Activated CD8-positive, alpha-beta T cell treated with anti-CD3 and anti-CD28 coated beads for 36 hours (primary cell): ENCODE measurements around the gene PAQR6. TPM values are rescaled to one million over a fixed set of nuclear protein-coding genes. Genes with fewer than 3 reads are reported as not detected.

Experiments used
- ATAC-seq: fragments of 200-7000 bp; cut with Tn5 transposase; one replicate; pipeline ENCODE4 v1.10.0; 2021; ENCODE audit warnings: mild to moderate bottlenecking, moderate library complexity
- CTCF ChIA-PET: fragments of 350-600 bp; sonication (Branson Sonifier 250); formaldehyde crosslinking; loops from one replicate; lab custom pipeline; 2021; ENCODE audit warnings: antibody characterized with exemption; lab: Charles Lee
- POLR2A ChIA-PET: fragments of 350-600 bp; sonication (Branson Sonifier 250); formaldehyde crosslinking; loops from one replicate; lab custom pipeline; 2021; ENCODE audit warnings: antibody characterized with exemption; lab: Charles Lee
- DNase-seq: peaks from one replicate; pipeline ENCODE4 v3.0.0-alpha.2; 2020
- H3K27ac Mint-ChIP-seq: one replicate; pipeline ENCODE4 v1.8.0; 2021; ENCODE audit warnings: mild to moderate bottlenecking, mixed read lengths
- H3K27me3 Mint-ChIP-seq: one replicate; pipeline ENCODE4 v1.8.0; 2021; ENCODE audit warnings: mixed read lengths
- H3K36me3 Mint-ChIP-seq: one replicate; pipeline ENCODE4 v1.8.0; 2021; ENCODE audit warnings: low read depth, mixed read lengths
- H3K4me1 Mint-ChIP-seq: one replicate; pipeline ENCODE4 v1.8.0; 2021; ENCODE audit warnings: low read depth, mixed read lengths
- H3K4me3 Mint-ChIP-seq: one replicate; pipeline ENCODE4 v1.8.0; 2021; ENCODE audit warnings: mild to moderate bottlenecking, moderate library complexity, mixed read lengths
- H3K9me3 Mint-ChIP-seq: one replicate; pipeline ENCODE4 v1.8.0; 2021; ENCODE audit warnings: mixed read lengths
- CTCF ChIP-seq: fragments of 200-600 bp; IDR thresholded peaks from one replicate; pipeline ENCODE4 v1.8.0; 2022; ENCODE audit warnings: antibody characterized with exemption, mild to moderate bottlenecking
- intact Hi-C: fragments of 100-400 bp; cut with micrococcal nuclease; formaldehyde crosslinking; loops from one replicate; pipeline ENCODE4 v1.10.0; 2022
- total RNA-seq, 2 experiments: library from RNA; stranded (reverse); gene quantifications; one replicate each; pipeline ENCODE4 v1.2.3, GENCODE V29; 2021

PAQR6 gene
- total RNA-seq, 2 experiments from 2014 or later: 4.7 to 5.0 TPM

DNA sequence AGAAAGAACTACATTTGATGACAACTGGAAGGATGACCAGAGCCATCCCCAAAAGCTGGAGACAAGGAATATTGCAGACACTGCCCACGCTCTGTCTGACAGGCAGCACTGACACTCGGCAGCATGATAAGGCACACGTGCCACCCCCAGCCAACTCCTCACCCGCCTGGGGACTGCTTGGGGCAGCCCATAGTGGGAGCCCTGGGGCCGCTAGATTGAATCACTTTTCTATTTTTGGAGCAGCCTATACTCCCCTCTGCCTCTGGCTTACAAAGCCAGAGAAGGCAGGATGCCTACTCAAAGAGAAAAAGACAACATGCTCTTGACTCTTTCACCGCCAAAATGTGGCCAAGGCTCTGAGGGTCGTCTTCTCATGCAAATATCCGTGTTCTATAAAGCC is 33.4 kb upstream of the PAQR6 start:
- peaks cover 32% of the 10 kb centered on the region for H3K4me1 Mint-ChIP-seq
- CTCF ChIA-PET: interaction anchor here (1.3 to 6.1 kb wide), 9 partner anchors 9 to 150 kb away, joined by 3 to 37 read pairs (median 8); partner anchors contain the start of gene CCT3
- intact Hi-C loops: loop anchor here (2.0 kb wide), 1 partner anchor 56 kb away; no protein-coding TSS in a partner anchor

DNA sequence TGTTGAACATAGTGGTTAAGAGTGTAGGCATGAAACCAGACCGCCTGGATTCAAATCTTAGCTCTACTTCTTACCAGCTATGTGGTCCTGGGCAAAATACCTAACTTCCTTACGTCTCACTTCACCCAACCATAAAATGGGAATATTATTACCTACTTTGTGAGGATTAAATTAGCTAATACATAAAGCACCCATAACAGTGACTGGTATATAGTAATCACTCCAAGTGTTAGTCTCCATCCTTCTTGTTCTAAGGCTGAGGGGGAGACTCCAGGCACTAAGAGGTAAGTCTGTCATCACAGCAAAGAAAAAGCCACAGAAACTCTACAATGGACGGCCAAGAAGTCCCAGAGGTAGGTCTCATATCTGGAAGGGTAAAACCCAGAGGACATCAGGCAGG is 32.0 kb upstream of the PAQR6 start:
- Mint-ChIP-seq H3K9me3 (no peaks in the 10 kb centered on the region), H3K27me3 (no peaks in the 10 kb centered on the region), H3K36me3 (peaks cover 54% of the 10 kb centered on the region), H3K27ac (peak overlapping the region; percentile 7), H3K4me1 (peaks cover 31% of the 10 kb centered on the region), H3K4me3 (peak overlapping the region; percentile 99)
- CTCF ChIA-PET: interaction anchor here (1.0 to 6.1 kb wide), 11 partner anchors 19 to 189 kb away, joined by 3 to 37 read pairs (median 3); partner anchors contain the start of genes CCT3 and VHLL
- intact Hi-C loops: loop anchor here (2.0 kb wide), 1 partner anchor 57 kb away; no protein-coding TSS in a partner anchor
- ATAC-seq (no peak), DNase-seq (no peak)
- TF ChIP-seq CTCF: no peak
- POLR2A ChIA-PET: interaction anchor here (1.0 to 5.1 kb wide), 8 partner anchors 8 to 395 kb away, joined by 3 to 50 read pairs (median 8); partner anchors contain the start of genes CCT3, GLMP and TSACC

More for the DNA sequence above, 33.4 kb upstream of the PAQR6 start:
- Mint-ChIP-seq H3K9me3 (no peaks in the 10 kb centered on the region), H3K27me3 (no peaks in the 10 kb centered on the region), H3K4me3 (peak overlapping the region; percentile 99), H3K27ac (peak overlapping the region; percentile 94), H3K36me3 (peaks cover 44% of the 10 kb centered on the region)
- no peak for TF ChIP-seq CTCF
- DNase-seq (peak; percentile 83), ATAC-seq (peak; percentile 74)
- POLR2A ChIA-PET: interaction anchor here (0.6 to 5.1 kb wide), 21 partner anchors 9 to 221 kb away, joined by 3 to 50 read pairs (median 5); partner anchors contain the start of genes CCT3, GLMP and TSACC

DNA sequence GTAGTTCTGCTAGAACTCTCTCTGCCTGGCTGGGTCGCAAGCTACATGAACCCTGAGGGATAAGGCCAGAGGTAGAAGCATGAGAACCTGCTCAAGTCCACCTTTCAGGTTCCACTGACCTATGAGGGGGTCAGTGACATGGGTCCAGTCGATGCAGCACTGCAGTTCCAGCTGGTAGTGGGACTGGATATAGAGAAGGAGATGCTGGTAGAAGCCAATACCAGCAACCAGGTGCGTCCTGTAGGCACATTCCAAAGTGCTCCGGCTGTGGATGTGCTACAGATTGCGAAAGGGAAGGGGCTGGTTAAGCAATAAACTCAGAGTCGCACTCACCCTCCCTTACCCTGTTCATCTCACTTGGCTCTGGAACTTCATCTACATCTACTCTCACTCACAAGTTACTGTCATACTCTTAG is 29.1 kb upstream of the PAQR6 start:
- H3K36me3 Mint-ChIP-seq: peaks cover 67% of the 10 kb centered on the region
- TF ChIP-seq CTCF: no peak

GRCh38 chr1:156276532-156276931 is 28.7 kb upstream of the PAQR6 start:
- Mint-ChIP-seq H3K4me3 (no peak overlapping the region), H3K27me3 (no peaks in the 10 kb centered on the region), H3K27ac (peak overlapping the region; percentile 25), H3K36me3 (peaks cover 66% of the 10 kb centered on the region), H3K9me3 (no peaks in the 10 kb centered on the region), H3K4me1 (peaks cover 18% of the 10 kb centered on the region)
- TF ChIP-seq CTCF: no peak
- CTCF ChIA-PET: interaction anchor here (0.9 to 1.5 kb wide), 2 partner anchors 21 to 43 kb away, joined by 3 read pairs; no protein-coding TSS in a partner anchor
- DNase-seq (no peak), ATAC-seq (no peak)
- intact Hi-C loops: no loop called here
- POLR2A ChIA-PET: interaction anchor here (0.6 to 1.2 kb wide), 2 partner anchors 31 to 110 kb away, joined by 3 to 5 read pairs; no protein-coding TSS in a partner anchor

More for the DNA sequence above, 29.1 kb upstream of the PAQR6 start:
- DNase-seq (no peak), ATAC-seq (no peak)
- CTCF ChIA-PET: interaction anchor here (0.9 to 1.5 kb wide), 3 partner anchors 20 to 57 kb away, joined by 3 read pairs; no protein-coding TSS in a partner anchor
- Mint-ChIP-seq H3K9me3 (no peaks in the 10 kb centered on the region), H3K27me3 (no peaks in the 10 kb centered on the region), H3K4me3 (no peak overlapping the region), H3K27ac (peak overlapping the region; percentile 9), H3K4me1 (peaks cover 19% of the 10 kb centered on the region)
- POLR2A ChIA-PET: interaction anchor here (0.6 to 1.2 kb wide), 3 partner anchors 14 to 111 kb away, joined by 3 to 5 read pairs (median 3); no protein-coding TSS in a partner anchor
- intact Hi-C loops: no loop called here

DNA sequence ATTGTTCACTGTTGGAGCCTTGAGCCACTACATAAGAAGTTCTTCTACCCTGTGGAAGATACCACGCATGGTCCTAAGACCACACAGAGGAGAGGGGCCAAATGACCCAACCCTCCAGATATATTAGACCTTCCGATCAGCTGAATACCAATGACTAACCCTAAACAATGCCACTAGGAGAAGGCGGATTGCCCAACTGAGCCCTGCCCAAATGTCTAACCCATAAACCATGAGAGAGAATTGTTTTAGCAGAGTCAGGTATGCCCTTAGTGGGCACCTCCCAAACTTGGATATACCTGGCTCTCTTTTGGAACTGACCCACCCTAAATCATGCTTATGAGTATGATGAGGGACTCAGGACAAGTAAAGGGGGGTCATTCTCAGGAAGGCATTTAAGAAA is 22.5 kb upstream of the PAQR6 start:
- no peak for ATAC-seq
- POLR2A ChIA-PET: interaction anchor here (1.1 to 5.1 kb wide), 2 partner anchors 12 to 17 kb away, joined by 3 to 50 read pairs; partner anchors contain the start of genes SMG5 and TMEM79
- Mint-ChIP-seq H3K4me3 (no peak overlapping the region), H3K9me3 (no peaks in the 10 kb centered on the region), H3K27ac (no peak overlapping the region), H3K27me3 (no peaks in the 10 kb centered on the region), H3K4me1 (no peaks in the 10 kb centered on the region), H3K36me3 (peaks cover 58% of the 10 kb centered on the region)
- TF ChIP-seq CTCF: no peak
- intact Hi-C loops: no loop called here
- CTCF ChIA-PET: no interaction called here
- no peak for DNase-seq
